ENCODE results near the gene NSFL1C.
"Not testable (repeated sequence)": the region's sequence is repeated elsewhere in the genome, so short reads cannot be mapped to it uniquely, and the experiment has no call there.

NSFL1C gene

GRCh38 chr20:1466211-1467081 lies at the start of gene NSFL1C:
NSFL1C (minus strand) TSS chr20:1466849; CDS start chr20:1466824, 25 bp downstream.
- Histone ChIP-seq H3K4me1 (ENCODE audit: insufficient read depth, low read length) (peaks cover 2% of the 10 kb centered on the region; the same call in 1 of the 2 replicates), H3K9ac (ENCODE audit: low read depth, low read length) (peak within 1 kb of the TSS; percentile 78), H3K27me3 (ENCODE audit: insufficient read depth, low read length) (no peaks in the 10 kb centered on the region; the same call in 1 of the 2 replicates), H3K9me3 (ENCODE audit: insufficient read depth, low read depth, low read length) (no peaks in the 10 kb centered on the region), H3K27ac (ENCODE audit: low read length) (peak within 1 kb of the TSS; percentile 78), H3K4me3 (ENCODE audit: low read length) (peak within 1 kb of the TSS; percentile 95), H3K36me3 (ENCODE audit: insufficient read depth, low read depth, low read length) (peaks cover 34% of the 10 kb centered on the region)

- Histone ChIP-seq H3K27me3 (ENCODE audit: insufficient read depth, low read length) (no peaks in the 10 kb centered on the region), H3K36me3 (ENCODE audit: insufficient read depth, low read depth, low read length) (no peaks in the 10 kb centered on the region), H3K9ac (ENCODE audit: low read depth, low read length) (no peak overlapping the region), H3K27ac (ENCODE audit: low read length) (no peak overlapping the region), H3K4me3 (ENCODE audit: low read length) (no peak overlapping the region), H3K4me1 (ENCODE audit: insufficient read depth, low read length) (no peaks in the 10 kb centered on the region; the same call in none of the 2 replicates), H3K9me3 (ENCODE audit: insufficient read depth, low read depth, low read length) (no peaks in the 10 kb centered on the region)
Observed at GRCh38 chr20:1513801-1514200, 47.2 kb upstream of the NSFL1C start.

DNA sequence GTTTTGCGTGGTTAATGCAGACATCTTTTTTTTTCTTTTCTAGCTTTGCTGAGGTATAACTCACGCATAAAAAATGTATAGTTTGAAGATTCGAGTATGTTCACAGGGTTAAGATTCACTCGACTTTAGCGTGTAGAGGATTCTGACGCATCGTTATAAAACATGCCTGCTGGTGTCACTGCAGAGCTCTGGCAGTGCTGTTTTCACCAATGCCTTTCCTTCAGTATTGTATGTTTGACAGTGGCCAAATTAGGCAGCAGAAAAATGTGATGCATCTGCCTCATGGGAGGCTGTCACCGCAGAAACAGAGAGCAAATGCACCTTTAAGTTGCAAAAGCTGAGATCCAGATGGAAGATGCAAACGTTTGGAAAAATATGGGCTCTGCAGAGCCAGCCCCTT lies 42.6 kb upstream of the NSFL1C start:
- Histone ChIP-seq H3K9me3 (ENCODE audit: insufficient read depth, low read depth, low read length) (no peaks in the 10 kb centered on the region), H3K27me3 (ENCODE audit: insufficient read depth, low read length) (no peaks in the 10 kb centered on the region), H3K27ac (ENCODE audit: low read length) (no peak overlapping the region)

DNA sequence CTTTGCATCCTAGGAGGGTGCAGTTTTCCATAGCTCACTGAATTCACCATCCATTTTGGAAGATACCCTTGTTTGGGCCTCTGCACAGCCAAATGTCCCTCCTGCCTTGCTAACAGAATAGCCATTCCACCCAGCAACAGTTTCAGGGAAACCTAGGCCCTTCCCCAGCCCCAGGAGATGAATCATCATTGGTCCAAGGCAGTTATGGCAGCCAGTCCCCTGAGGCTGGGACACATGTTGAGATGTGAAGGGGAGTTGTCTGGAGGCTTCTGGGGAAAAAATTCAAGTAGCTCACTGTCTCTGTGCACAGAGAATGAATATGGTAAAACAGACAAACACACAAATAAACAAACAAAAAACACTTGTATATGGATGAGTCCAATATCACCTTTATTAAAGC lies 41.9 kb upstream of the NSFL1C start:
- H3K9ac ChIP-seq (ENCODE audit: low read depth, low read length), result no peak overlapping the region
- H3K9me3 ChIP-seq (ENCODE audit: insufficient read depth, low read depth, low read length), result no peaks in the 10 kb centered on the region
- no peak overlapping the region for H3K4me3 ChIP-seq (ENCODE audit: low read length)
- H3K27ac ChIP-seq (ENCODE audit: low read length), result no peak overlapping the region
- no peaks in the 10 kb centered on the region for H3K4me1 ChIP-seq (ENCODE audit: insufficient read depth, low read length)
- H3K27me3 ChIP-seq (ENCODE audit: insufficient read depth, low read length), result no peaks in the 10 kb centered on the region
- H3K36me3 ChIP-seq (ENCODE audit: insufficient read depth, low read depth, low read length), result no peaks in the 10 kb centered on the region

More for the DNA sequence above, 42.6 kb upstream of the NSFL1C start:
- H3K4me3 ChIP-seq (ENCODE audit: low read length), result no peak overlapping the region
- no peaks in the 10 kb centered on the region for H3K36me3 ChIP-seq (ENCODE audit: insufficient read depth, low read depth, low read length)
- no peaks in the 10 kb centered on the region for H3K4me1 ChIP-seq (ENCODE audit: insufficient read depth, low read length)
- H3K9ac ChIP-seq (ENCODE audit: low read depth, low read length), result no peak overlapping the region

DNA sequence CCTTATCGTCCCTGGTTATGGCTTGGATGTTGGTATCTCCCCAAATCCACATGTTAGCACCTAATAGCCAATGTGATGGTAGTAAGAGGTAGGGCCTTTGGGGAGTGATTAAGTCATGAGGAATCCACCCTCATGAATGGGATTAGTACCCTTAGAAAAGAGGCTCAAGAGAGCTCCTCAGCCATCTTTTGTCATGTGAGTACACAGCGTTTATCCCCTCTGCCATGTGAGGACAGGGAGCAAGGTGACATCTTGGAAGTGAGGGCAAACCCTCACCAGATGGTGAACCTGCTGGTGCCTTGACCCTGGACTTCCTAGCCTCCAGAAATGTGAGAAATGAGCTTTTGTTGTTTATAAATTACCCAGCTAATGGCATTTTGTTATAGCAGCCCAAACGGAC lies 40.6 kb upstream of the NSFL1C start:
- Histone ChIP-seq H3K9ac (ENCODE audit: low read depth, low read length) (no peak overlapping the region), H3K27me3 (ENCODE audit: insufficient read depth, low read length) (no peaks in the 10 kb centered on the region), H3K9me3 (ENCODE audit: insufficient read depth, low read depth, low read length) (0 out of 2 replicates have a peak, but pooled peaks cover 1% of the 10 kb centered on the region), H3K27ac (ENCODE audit: low read length) (no peak overlapping the region), H3K4me1 (ENCODE audit: insufficient read depth, low read length) (no peaks in the 10 kb centered on the region), H3K4me3 (ENCODE audit: low read length) (no peak overlapping the region), H3K36me3 (ENCODE audit: insufficient read depth, low read depth, low read length) (no peaks in the 10 kb centered on the region)

DNA sequence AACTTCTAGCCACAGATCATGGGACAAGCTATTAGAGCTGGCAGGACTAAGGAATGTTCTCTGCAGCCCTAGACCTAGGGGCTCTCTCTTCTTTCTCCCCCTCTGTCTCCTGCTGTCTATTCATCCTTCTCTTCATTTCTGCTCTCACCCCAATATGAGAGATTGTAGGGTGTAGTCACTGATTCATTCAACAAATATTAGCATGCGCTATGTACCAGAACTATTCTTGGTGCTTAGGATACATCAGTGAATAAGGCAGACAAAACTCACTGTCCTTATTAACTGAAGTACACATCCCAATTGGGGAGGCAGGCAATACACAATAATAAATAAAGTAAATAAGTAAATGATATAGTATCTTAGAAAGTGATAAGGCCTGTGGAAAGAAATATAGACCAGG lies 39.2 kb upstream of the NSFL1C start:
- H3K4me3 ChIP-seq (ENCODE audit: low read length), result no peak overlapping the region
- no peak overlapping the region for H3K9ac ChIP-seq (ENCODE audit: low read depth, low read length)
- H3K36me3 ChIP-seq (ENCODE audit: insufficient read depth, low read depth, low read length), result no peaks in the 10 kb centered on the region
- H3K4me1 ChIP-seq (ENCODE audit: insufficient read depth, low read length), result peaks cover 5% of the 10 kb centered on the region; the same call in 1 of the 2 replicates
- H3K27ac ChIP-seq (ENCODE audit: low read length), result no peak overlapping the region
- peaks cover 6% of the 10 kb centered on the region; the same call in 1 of the 2 replicates for H3K9me3 ChIP-seq (ENCODE audit: insufficient read depth, low read depth, low read length)
- H3K27me3 ChIP-seq (ENCODE audit: insufficient read depth, low read length), result no peaks in the 10 kb centered on the region

GRCh38 chr20:1505361-1505760 lies 38.7 kb upstream of the NSFL1C start:
- H3K9me3 ChIP-seq (ENCODE audit: insufficient read depth, low read depth, low read length), result peaks cover 6% of the 10 kb centered on the region; the same call in 1 of the 2 replicates
- peaks cover 8% of the 10 kb centered on the region; the same call in 1 of the 2 replicates for H3K4me1 ChIP-seq (ENCODE audit: insufficient read depth, low read length)
- H3K4me3 ChIP-seq (ENCODE audit: low read length), result no peak overlapping the region
- H3K9ac ChIP-seq (ENCODE audit: low read depth, low read length), result no peak overlapping the region
- H3K27ac ChIP-seq (ENCODE audit: low read length), result no peak overlapping the region
- no peaks in the 10 kb centered on the region for H3K27me3 ChIP-seq (ENCODE audit: insufficient read depth, low read length)
- H3K36me3 ChIP-seq (ENCODE audit: insufficient read depth, low read depth, low read length), result no peaks in the 10 kb centered on the region

DNA sequence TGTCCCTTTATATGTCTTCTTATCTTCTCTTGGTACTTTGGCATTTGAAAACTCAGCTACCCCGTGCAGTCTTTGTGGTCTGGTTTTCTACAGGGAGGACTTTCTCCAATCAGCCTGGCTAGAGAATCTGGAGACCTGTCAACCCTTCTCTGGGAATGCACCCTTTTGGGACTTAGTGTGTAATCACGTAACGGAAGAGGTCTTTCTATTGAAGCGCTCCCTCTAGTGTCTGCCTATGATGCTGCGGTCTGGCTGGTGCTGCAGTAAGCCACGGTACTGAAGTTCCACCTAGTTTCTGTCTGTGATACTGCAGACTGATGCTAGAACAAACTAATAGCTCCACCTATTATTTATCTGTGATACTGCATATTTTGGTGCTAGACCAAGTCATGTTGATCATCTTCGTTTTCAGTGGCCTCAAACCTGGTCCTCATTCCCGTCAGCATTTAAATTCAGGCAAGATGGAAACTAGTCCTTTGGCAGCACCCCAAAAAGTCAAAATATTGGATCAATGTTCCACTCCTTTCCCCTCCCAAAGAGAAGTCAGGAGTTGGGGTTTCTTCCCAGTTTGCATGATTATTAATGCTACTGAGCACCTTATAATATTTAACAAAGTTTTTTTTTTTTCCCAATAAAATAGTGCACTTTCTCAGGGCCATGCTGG lies 37.0 kb upstream of the NSFL1C start:
- H3K4me1 ChIP-seq (ENCODE audit: insufficient read depth, low read length), result peaks cover 13% of the 10 kb centered on the region; the same call in 1 of the 2 replicates
- H3K27me3 ChIP-seq (ENCODE audit: insufficient read depth, low read length), result no peaks in the 10 kb centered on the region
- no peak overlapping the region for H3K9ac ChIP-seq (ENCODE audit: low read depth, low read length)
- peaks cover 6% of the 10 kb centered on the region; the same call in 1 of the 2 replicates for H3K9me3 ChIP-seq (ENCODE audit: insufficient read depth, low read depth, low read length)
- H3K27ac ChIP-seq (ENCODE audit: low read length), result no peak overlapping the region
- no peaks in the 10 kb centered on the region for H3K36me3 ChIP-seq (ENCODE audit: insufficient read depth, low read depth, low read length)
- no peak overlapping the region for H3K4me3 ChIP-seq (ENCODE audit: low read length)

DNA sequence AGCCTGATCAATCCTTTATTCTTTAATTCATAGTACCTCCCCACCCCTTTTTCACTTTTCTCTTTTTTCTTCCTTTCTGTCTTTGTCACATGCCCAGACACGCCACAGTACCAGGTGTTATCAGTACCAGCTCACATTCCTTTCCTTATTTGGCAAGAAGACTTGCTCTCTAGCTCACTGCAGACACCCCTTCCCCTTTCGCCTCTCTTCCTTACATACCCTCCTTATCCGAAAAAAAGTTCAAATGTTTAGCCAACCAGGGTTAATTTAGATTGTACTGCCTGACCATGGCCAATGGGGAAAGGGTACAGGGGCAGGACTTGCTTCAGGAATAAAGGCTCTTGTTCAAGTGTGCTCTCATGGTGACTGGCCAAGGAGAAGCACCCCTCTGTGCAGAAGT lies 33.8 kb upstream of the NSFL1C start:
- Histone ChIP-seq H3K4me1 (ENCODE audit: insufficient read depth, low read length) (peaks cover 13% of the 10 kb centered on the region; the same call in 1 of the 2 replicates), H3K9ac (ENCODE audit: low read depth, low read length) (peak overlapping the region; percentile 43; the same call in 1 of the 2 replicates), H3K4me3 (ENCODE audit: low read length) (no peak overlapping the region), H3K9me3 (ENCODE audit: insufficient read depth, low read depth, low read length) (peaks cover 6% of the 10 kb centered on the region; the same call in 1 of the 2 replicates), H3K27me3 (ENCODE audit: insufficient read depth, low read length) (no peaks in the 10 kb centered on the region), H3K36me3 (ENCODE audit: insufficient read depth, low read depth, low read length) (no peaks in the 10 kb centered on the region), H3K27ac (ENCODE audit: low read length) (peak overlapping the region; percentile 49)

GRCh38 chr20:1499528-1500420 lies 33.1 kb upstream of the NSFL1C start:
- Histone ChIP-seq H3K27me3 (ENCODE audit: insufficient read depth, low read length) (no peaks in the 10 kb centered on the region), H3K4me3 (ENCODE audit: low read length) (0 out of 2 replicates have a peak overlapping the region, but pooled peaks have one; percentile 13), H3K36me3 (ENCODE audit: insufficient read depth, low read depth, low read length) (no peaks in the 10 kb centered on the region), H3K9me3 (ENCODE audit: insufficient read depth, low read depth, low read length) (peaks cover 6% of the 10 kb centered on the region; the same call in 1 of the 2 replicates), H3K4me1 (ENCODE audit: insufficient read depth, low read length) (peaks cover 13% of the 10 kb centered on the region; the same call in 1 of the 2 replicates), H3K9ac (ENCODE audit: low read depth, low read length) (peak overlapping the region; percentile 61; the same call in 1 of the 2 replicates), H3K27ac (ENCODE audit: low read length) (peak overlapping the region; percentile 49)

DNA sequence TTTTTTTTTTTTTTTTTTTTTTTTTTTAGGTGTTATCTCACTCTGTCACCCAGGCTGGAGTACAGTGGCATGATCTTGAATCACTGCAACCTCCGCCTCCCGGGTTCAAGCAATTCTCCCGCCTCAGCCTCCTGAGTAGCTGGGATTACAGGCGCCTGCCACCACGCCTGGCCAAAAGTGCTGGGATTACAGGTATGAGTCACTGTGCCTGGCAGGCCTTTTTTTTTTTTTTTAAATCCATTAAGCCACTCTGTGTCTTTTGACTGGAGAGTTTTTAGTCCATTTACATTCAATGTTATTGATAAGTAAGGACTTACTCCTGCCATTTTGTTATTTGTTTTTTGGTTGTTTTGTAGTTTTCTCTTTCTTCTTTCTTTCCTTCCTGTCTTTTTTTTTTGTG lies 30.7 kb upstream of the NSFL1C start:
- not testable (repeated sequence) for H3K9me3 ChIP-seq (ENCODE audit: insufficient read depth, low read depth, low read length); H3K36me3 ChIP-seq (ENCODE audit: insufficient read depth, low read depth, low read length); H3K27me3 ChIP-seq (ENCODE audit: insufficient read depth, low read length); H3K4me3 ChIP-seq (ENCODE audit: low read length); H3K9ac ChIP-seq (ENCODE audit: low read depth, low read length); H3K27ac ChIP-seq (ENCODE audit: low read length)
- H3K4me1 ChIP-seq (ENCODE audit: insufficient read depth, low read length), result peaks cover 13% of the 10 kb centered on the region; the same call in 1 of the 2 replicates
